ENCODE data around the gene CCDC32. TPM values are rescaled to one million over a fixed set of nuclear protein-coding genes. Genes with fewer than 3 reads are reported as not detected.

The CCDC32 gene
- total and polyA plus RNA-seq, 2 donors (not counting 1 experiment from before 2014, with no cell fraction given), result 14.5 to 20.7 TPM

- H3K4me2 ChIP-seq (ENCODE audit: extremely low read depth, insufficient read depth, low read length), result no peak overlapping the region
- no peaks in the 10 kb centered on the region for H3K4me1 ChIP-seq (ENCODE audit: control insufficient read depth, extremely low read depth, insufficient read depth, low read length)
- peaks cover 15% of the 10 kb centered on the region for H3K79me2 ChIP-seq (ENCODE audit: control insufficient read depth, insufficient read depth, low read length)
- H3K9ac ChIP-seq (ENCODE audit: insufficient read depth, low read length), result no peak overlapping the region
- H3K9me3 ChIP-seq (ENCODE audit: control insufficient read depth, insufficient read depth, low read depth, low read length), result no peaks in the 10 kb centered on the region
- DNase-seq (ENCODE audit: low read depth in 2 of 2), result no peak
- H4K20me1 ChIP-seq (ENCODE audit: control insufficient read depth, extremely low read depth, insufficient read depth, low read length), result no peaks in the 10 kb centered on the region
- H3K27me3 ChIP-seq (ENCODE audit: control insufficient read depth, insufficient read depth, low read length), result no peaks in the 10 kb centered on the region
- H2AFZ ChIP-seq (ENCODE audit: low read length), result no peak overlapping the region
- no peak overlapping the region for H3K4me3 ChIP-seq (replicated peaks in 1 of 4; ENCODE audit: control extremely low read depth in 1 of 4, insufficient read depth in 1 of 4, low read depth in 3 of 4, low read length in 4 of 4)
- TF ChIP-seq CTCF (conservative IDR thresholded peaks at IDR 0.05 in 1 of 2, IDR thresholded peaks at IDR 0.05 in 1 of 2; ENCODE audit: low read depth in 1 of 2, low read length in 2 of 2) (no peak), EZH2 (IDR thresholded peaks at IDR 0.05; ENCODE audit: low read length, missing control alignments) (no peak)
- no peak overlapping the region for H3K27ac ChIP-seq (ENCODE audit: insufficient read depth, low read length)
- no peaks in the 10 kb centered on the region for H3K36me3 ChIP-seq (ENCODE audit: control insufficient read depth, insufficient read depth, low read length)
These were observed 26.5 kb upstream of the CCDC32 start for GRCh38 chr15:40591389-40591788.

GRCh38 chr15:40590667-40591050 lies 25.8 kb upstream of the CCDC32 start:
- no peak overlapping the region for H3K4me2 ChIP-seq (ENCODE audit: extremely low read depth, insufficient read depth, low read length)

GRCh38 chr15:40584191-40584590 lies 19.3 kb upstream of the CCDC32 start:
- no peak overlapping the region for H3K4me2 ChIP-seq (ENCODE audit: extremely low read depth, insufficient read depth, low read length)
- no peaks in the 10 kb centered on the region for H3K36me3 ChIP-seq (ENCODE audit: control insufficient read depth, insufficient read depth, low read length)
- no peak for DNase-seq (ENCODE audit: low read depth in 2 of 2)
- H3K4me3 ChIP-seq (replicated peaks in 1 of 4; ENCODE audit: control extremely low read depth in 1 of 4, insufficient read depth in 1 of 4, low read depth in 3 of 4, low read length in 4 of 4), result no peak overlapping the region
- H3K79me2 ChIP-seq (ENCODE audit: control insufficient read depth, insufficient read depth, low read length), result no peaks in the 10 kb centered on the region
- no peak overlapping the region for H3K27ac ChIP-seq (ENCODE audit: insufficient read depth, low read length)
- no peak overlapping the region for H3K9ac ChIP-seq (ENCODE audit: insufficient read depth, low read length)
- TF ChIP-seq CTCF (conservative IDR thresholded peaks at IDR 0.05 in 1 of 2, IDR thresholded peaks at IDR 0.05 in 1 of 2; ENCODE audit: low read depth in 1 of 2, low read length in 2 of 2) (no peak), EZH2 (IDR thresholded peaks at IDR 0.05; ENCODE audit: low read length, missing control alignments) (no peak)
- no peaks in the 10 kb centered on the region for H3K9me3 ChIP-seq (ENCODE audit: control insufficient read depth, insufficient read depth, low read depth, low read length)
- no peaks in the 10 kb centered on the region for H3K4me1 ChIP-seq (ENCODE audit: control insufficient read depth, extremely low read depth, insufficient read depth, low read length)
- no peaks in the 10 kb centered on the region for H3K27me3 ChIP-seq (ENCODE audit: control insufficient read depth, insufficient read depth, low read length)
- peak overlapping the region; percentile 39 for H2AFZ ChIP-seq (ENCODE audit: low read length)
- H4K20me1 ChIP-seq (ENCODE audit: control insufficient read depth, extremely low read depth, insufficient read depth, low read length), result no peaks in the 10 kb centered on the region

More at GRCh38 chr15:40590667-40591050, 25.8 kb upstream of the CCDC32 start:
- H3K9me3 ChIP-seq (ENCODE audit: control insufficient read depth, insufficient read depth, low read depth, low read length), result no peaks in the 10 kb centered on the region
- no peaks in the 10 kb centered on the region for H3K4me1 ChIP-seq (ENCODE audit: control insufficient read depth, extremely low read depth, insufficient read depth, low read length)
- H3K4me3 ChIP-seq (replicated peaks in 1 of 4; ENCODE audit: control extremely low read depth in 1 of 4, insufficient read depth in 1 of 4, low read depth in 3 of 4, low read length in 4 of 4), result peak overlapping the region in 1 of 4 experiments; percentile 3
- H4K20me1 ChIP-seq (ENCODE audit: control insufficient read depth, extremely low read depth, insufficient read depth, low read length), result no peaks in the 10 kb centered on the region
- H3K36me3 ChIP-seq (ENCODE audit: control insufficient read depth, insufficient read depth, low read length), result no peaks in the 10 kb centered on the region
- H3K79me2 ChIP-seq (ENCODE audit: control insufficient read depth, insufficient read depth, low read length), result peaks cover 8% of the 10 kb centered on the region
- no peak overlapping the region for H3K9ac ChIP-seq (ENCODE audit: insufficient read depth, low read length)
- TF ChIP-seq EZH2 (IDR thresholded peaks at IDR 0.05; ENCODE audit: low read length, missing control alignments) (no peak), CTCF (conservative IDR thresholded peaks at IDR 0.05 in 1 of 2, IDR thresholded peaks at IDR 0.05 in 1 of 2; ENCODE audit: low read depth in 1 of 2, low read length in 2 of 2) (no peak)
- H3K27me3 ChIP-seq (ENCODE audit: control insufficient read depth, insufficient read depth, low read length), result no peaks in the 10 kb centered on the region
- no peak for DNase-seq (ENCODE audit: low read depth in 2 of 2)
- H2AFZ ChIP-seq (ENCODE audit: low read length), result peak overlapping the region; percentile 26
- H3K27ac ChIP-seq (ENCODE audit: insufficient read depth, low read length), result no peak overlapping the region
